Endodermal cell (in vitro differentiated cells): ENCODE data around the gene RAD23B. TPM values are rescaled to one million over a fixed set of nuclear protein-coding genes. Genes with fewer than 3 reads are reported as not detected.

Experiments
- DNase-seq: peaks from one replicate; pipeline ENCODE4 v3.0.0-alpha.2; 2017
- H3K27ac ChIP-seq: 2 replicates; pipeline ENCODE4 v1.5.1; 2013; ENCODE audit warnings: mild to moderate bottlenecking, low read depth, low read length, moderate library complexity
- H3K27me3 ChIP-seq: 2 replicates; pipeline ENCODE4 v1.6.1; 2013; ENCODE audit warnings: mild to moderate bottlenecking, low read length, moderate library complexity; ENCODE audit not compliant: insufficient read depth, control insufficient read depth, poor library complexity, severe bottlenecking
- H3K36me3 ChIP-seq: 2 replicates; pipeline ENCODE4 v1.7.0; 2013; ENCODE audit warnings: mild to moderate bottlenecking, low read length, moderate library complexity; ENCODE audit not compliant: control insufficient read depth, insufficient read depth
- H3K4me1 ChIP-seq: one replicate; pipeline ENCODE4 v1.7.0; 2013; ENCODE audit warnings: low read length; ENCODE audit not compliant: control insufficient read depth, insufficient read depth
- H3K4me3 ChIP-seq: 2 replicates; pipeline ENCODE4 v1.5.1; 2013; ENCODE audit warnings: mild to moderate bottlenecking, low read length, moderate library complexity
- H3K9ac ChIP-seq: 2 replicates; pipeline ENCODE4 v1.6.1; 2013; ENCODE audit warnings: mild to moderate bottlenecking, low read length, moderate library complexity; ENCODE audit not compliant: poor library complexity, severe bottlenecking; ENCODE audit errors: extremely low read depth
- H3K9me3 ChIP-seq: 2 replicates; pipeline ENCODE4 v1.6.1; 2013; ENCODE audit warnings: mild to moderate bottlenecking, low read length, moderate library complexity; ENCODE audit not compliant: control insufficient read depth
- H3K27ac Mint-ChIP-seq: 2 replicates; pipeline ENCODE4 v1.8.0; 2020; ENCODE audit warnings: mixed read lengths
- H3K27me3 Mint-ChIP-seq: 2 replicates; pipeline ENCODE4 v1.8.0; 2021; ENCODE audit warnings: mild to moderate bottlenecking, mixed read lengths; ENCODE audit not compliant: insufficient read depth
- H3K36me3 Mint-ChIP-seq: 2 replicates; pipeline ENCODE4 v1.8.0; 2020; ENCODE audit warnings: low read depth, mixed read lengths
- H3K4me1 Mint-ChIP-seq: 2 replicates; pipeline ENCODE4 v1.8.0; 2020; ENCODE audit warnings: mixed read lengths
- H3K4me3 Mint-ChIP-seq: 2 replicates; pipeline ENCODE4 v1.8.0; 2020; ENCODE audit warnings: mild to moderate bottlenecking, moderate library complexity, mixed read lengths
- H3K9me3 Mint-ChIP-seq: 2 replicates; pipeline ENCODE4 v1.8.0; 2020; ENCODE audit warnings: mild to moderate bottlenecking, mixed read lengths
- CTCF ChIP-seq: fragments of 200-600 bp; sonication (generic); conservative IDR thresholded peaks from 2 replicates; pipeline ENCODE4 v1.5.0; 2021; ENCODE audit warnings: antibody characterized with exemption, mild to moderate bottlenecking
- WGBS, 2 experiments: methylation state at CpG; one replicate each; pipeline versions ENCODE4 v1.1.5 to v1.1.7; 2013; ENCODE audit warnings: missing lambda C conversion rate in 2 of 2, mixed read lengths in 1 of 2; ENCODE audit not compliant: insufficient coverage in 1 of 2, insufficient read length in 1 of 2; 5-methylcytosine and 5-hydroxymethylcytosine counted together
- total RNA-seq, 2 donors: library from RNA; stranded (reverse); fragmentation: NEBNext Ultra II Directional in 1 of 2; extraction: Animal tissue kit (Norgen Biotek cat#: 25700) in 1 of 2; gene quantifications; 2 replicates in 1 of 2; 3 replicates in 1 of 2; pipeline ENCODE4 v1.2.1, GENCODE V29; 2021

Gene RAD23B
- total RNA-seq, 2 donors from 2014 or later: 154 to 167 TPM

GRCh38 chr9:107325842-107326241 lies 42.8 kb downstream of the RAD23B start:
- Histone ChIP-seq H3K4me1 (peaks cover 4% of the 10 kb centered on the region), H3K36me3 (peaks cover 99% of the 10 kb centered on the region), H3K4me3 (no peak overlapping the region), H3K27me3 (no peaks in the 10 kb centered on the region), H3K9me3 (peaks cover 26% of the 10 kb centered on the region), H3K9ac (no peak overlapping the region), H3K27ac (no peak overlapping the region)
- no peak overlapping the region for H3K4me3 Mint-ChIP-seq
- DNase-seq: no peak
- H3K27ac Mint-ChIP-seq: no peak overlapping the region
- WGBS, 2 experiments: 100% methylated on average over 1 of the region's 1 CpG; no CpG with 5 or more reads in 1 of the 2 experiments
- H3K27me3 Mint-ChIP-seq: no peaks in the 10 kb centered on the region
- H3K9me3 Mint-ChIP-seq: peaks cover 13% of the 10 kb centered on the region
- H3K36me3 Mint-ChIP-seq: peaks cover 85% of the 10 kb centered on the region
- peaks cover 3% of the 10 kb centered on the region for H3K4me1 Mint-ChIP-seq
- TF ChIP-seq CTCF: no peak

- H3K27me3 Mint-ChIP-seq: no peaks in the 10 kb centered on the region
- DNase-seq: no peak
- H3K27me3 ChIP-seq: no peaks in the 10 kb centered on the region
- H3K9ac ChIP-seq: no peak overlapping the region
- H3K4me3 Mint-ChIP-seq: no peak overlapping the region
- no peak overlapping the region for H3K27ac ChIP-seq
- no peaks in the 10 kb centered on the region for H3K4me1 Mint-ChIP-seq
- H3K27ac Mint-ChIP-seq: no peak overlapping the region
- peaks cover 13% of the 10 kb centered on the region for H3K9me3 Mint-ChIP-seq
- peaks cover 90% of the 10 kb centered on the region for H3K36me3 Mint-ChIP-seq
- 93 to 95% methylated on average over 6 to 7 of the region's 7 CpGs for WGBS, 2 experiments
- H3K9me3 ChIP-seq: peaks cover 26% of the 10 kb centered on the region
- no peak for TF ChIP-seq CTCF
- H3K4me3 ChIP-seq: no peak overlapping the region
- no peaks in the 10 kb centered on the region for H3K4me1 ChIP-seq
- H3K36me3 ChIP-seq: peaks cover 99% of the 10 kb centered on the region
Measured at GRCh38 chr9:107328510-107328909, 45.4 kb downstream of the RAD23B start.

GRCh38 chr9:107330420-107330819 lies 47.3 kb downstream of the RAD23B start:
- Mint-ChIP-seq H3K9me3 (peaks cover 11% of the 10 kb centered on the region), H3K36me3 (peaks cover 89% of the 10 kb centered on the region), H3K27ac (no peak overlapping the region), H3K4me3 (no peak overlapping the region), H3K4me1 (no peaks in the 10 kb centered on the region), H3K27me3 (no peaks in the 10 kb centered on the region)
- Histone ChIP-seq H3K36me3 (peaks cover 99% of the 10 kb centered on the region), H3K27ac (no peak overlapping the region), H3K4me1 (no peaks in the 10 kb centered on the region), H3K9me3 (peaks cover 8% of the 10 kb centered on the region), H3K27me3 (no peaks in the 10 kb centered on the region), H3K9ac (no peak overlapping the region), H3K4me3 (no peak overlapping the region)
- no peak for DNase-seq
- 93% methylated on average over 2 of the region's 2 CpGs; no CpG with 5 or more reads in 1 of the 2 experiments for WGBS, 2 experiments
- TF ChIP-seq CTCF: no peak
